Coronary artery (tissue), 2 donors: ENCODE results near the gene CORO2B.
A peak's percentile ranks its signal among the peaks of the same experiment; 100 is the strongest.
"Not testable (repeated sequence)": the region's sequence is repeated elsewhere in the genome, so short reads cannot be mapped to it uniquely, and the experiment has no call there.

Source experiments
- DNase-seq: peaks from one replicate; pipeline ENCODE4 v3.0.0-alpha.2; 2017; ENCODE audit warnings: low spot score
- H3K27ac ChIP-seq, 2 donors: fragments of 200-600 bp; sonication (generic); one replicate each; pipeline ENCODE4 v1.5.1; 2016 to 2019
- H3K4me3 ChIP-seq: fragments of 200-600 bp; sonication (generic); 2 replicates; pipeline ENCODE4 v1.5.1; 2016; ENCODE audit warnings: mild to moderate bottlenecking, moderate library complexity
- CTCF ChIP-seq: fragments of 200-600 bp; sonication (generic); IDR thresholded peaks from one replicate; pipeline ENCODE4 v1.5.1; 2019; ENCODE audit warnings: antibody characterized with exemption

Gene CORO2B

GRCh38 chr15:68644083-68644904 is 65.5 kb downstream of the CORO2B start:
- DNase-seq, result peak; percentile 46
- Histone ChIP-seq H3K27ac (no peak overlapping the region), H3K4me3 (no peak overlapping the region)
- no peak for TF ChIP-seq CTCF

- TF ChIP-seq CTCF, result no peak
- peak; percentile 52 for DNase-seq
- no peak overlapping the region for H3K4me3 ChIP-seq
- H3K27ac ChIP-seq, result no peak overlapping the region
Measured at GRCh38 chr15:68644996-68645395, 66.2 kb downstream of the CORO2B start.

- Histone ChIP-seq H3K4me3 (no peak overlapping the region), H3K27ac (no peak overlapping the region)
- TF ChIP-seq CTCF, result no peak
- no peak for DNase-seq
Measured at GRCh38 chr15:68646156-68646555, 67.4 kb downstream of the CORO2B start.

GRCh38 chr15:68646696-68647095 is 67.9 kb downstream of the CORO2B start:
- no peak for TF ChIP-seq CTCF
- peak; percentile 7 for DNase-seq
- H3K4me3 ChIP-seq, result no peak overlapping the region
- H3K27ac ChIP-seq, result no peak overlapping the region

- not testable (repeated sequence) for H3K27ac ChIP-seq, H3K4me3 ChIP-seq
- peak; percentile 29 for DNase-seq
Measured at GRCh38 chr15:68647361-68647760, 68.6 kb downstream of the CORO2B start.

- no peak for TF ChIP-seq CTCF
- peak; percentile 67 for DNase-seq
- Histone ChIP-seq H3K4me3 (no peak overlapping the region), H3K27ac (no peak overlapping the region)
Measured at GRCh38 chr15:68650901-68651709, 72.3 kb downstream of the CORO2B start.

GRCh38 chr15:68651916-68652525 is 73.2 kb downstream of the CORO2B start:
- peak overlapping the region in 1 of 2 donors; percentile 22 for H3K27ac ChIP-seq
- DNase-seq, result peak; percentile 31
- no peak for TF ChIP-seq CTCF
- H3K4me3 ChIP-seq, result no peak overlapping the region
